Measurements from ENCODE around the gene POLR3K. TPM values are rescaled to one million over a fixed set of nuclear protein-coding genes. Genes with fewer than 3 reads are reported as not detected.

The POLR3K gene
- total RNA-seq, 1 experiment from 2014 or later, result 53.6 TPM

GRCh38 chr16:63466-63865, 10.1 kb upstream of the POLR3K start:
- no peak overlapping the region for H2BK5ac ChIP-seq (ENCODE audit: insufficient read length, low read length)
- H4K5ac ChIP-seq (ENCODE audit: insufficient read length, low read depth, low read length), result no peak overlapping the region
- Mint-ChIP-seq H3K4me1 (peaks cover 10 to 13% of the 10 kb centered on the region in 2 experiments), H3K4me3 (no peak overlapping the region), H3K9me3 (no peaks in the 10 kb centered on the region), H3K27me3 (ENCODE audit: low read depth) (peaks cover 1% of the 10 kb centered on the region; the same call in 1 of the 2 replicates), H3K36me3 (ENCODE audit: insufficient read depth in 1 of 3, low read depth in 3 of 3) (peaks cover 13 to 38% (median 34%) of the 10 kb centered on the region in 3 experiments; a peak in 6 of 7 replicates), H3K27ac (no peak overlapping the region)
- H3K9ac ChIP-seq (ENCODE audit: extremely low read depth, insufficient read length, low read length), result no peak overlapping the region
- no peak for TF ChIP-seq CTCF (conservative IDR thresholded peaks at IDR 0.05)
- no peaks in the 10 kb centered on the region for H3K79me1 ChIP-seq (ENCODE audit: insufficient read depth, low read depth, low read length, poor library complexity, severe bottlenecking)
- H4K20me1 ChIP-seq (ENCODE audit: control insufficient read depth, insufficient read depth, insufficient read length), result no peaks in the 10 kb centered on the region
- DNase-seq, result no peak
- H3K79me2 ChIP-seq (ENCODE audit: insufficient read depth, low read length), result no peaks in the 10 kb centered on the region
- H3K4me1 ChIP-seq (ENCODE audit: insufficient read depth, low read length), result no peaks in the 10 kb centered on the region
- H3K4me2 ChIP-seq (ENCODE audit: insufficient read depth, insufficient read length, low read length), result no peak overlapping the region
- no peaks in the 10 kb centered on the region for H3K9me3 ChIP-seq (ENCODE audit: control insufficient read depth, low read depth, low read length)
- H3K56ac ChIP-seq (ENCODE audit: insufficient read length, low read depth, low read length), result no peak overlapping the region
- H2BK12ac ChIP-seq (ENCODE audit: insufficient read length, low read depth, low read length), result no peak overlapping the region
- H3T11ph ChIP-seq (ENCODE audit: low read length), result no peak overlapping the region
- no peak overlapping the region for H2AFZ ChIP-seq (ENCODE audit: low read length)
- no peak overlapping the region for H3K14ac ChIP-seq (ENCODE audit: insufficient read depth, low read length)
- no peaks in the 10 kb centered on the region for H3K27me3 ChIP-seq (ENCODE audit: insufficient read depth, low read length)
- H4K8ac ChIP-seq (replicated peaks; ENCODE audit: insufficient read length, low read depth, low read length), result no peak overlapping the region
- no peak overlapping the region for H4K91ac ChIP-seq (ENCODE audit: insufficient read length, low read depth, low read length)
- H2BK15ac ChIP-seq (ENCODE audit: low read depth, low read length), result no peak overlapping the region
- H3K18ac ChIP-seq (ENCODE audit: insufficient read length, low read depth, low read length), result no peak overlapping the region
- no peak overlapping the region for H2BK20ac ChIP-seq (ENCODE audit: low read depth, low read length, poor library complexity, severe bottlenecking)
- no CpG with 5 or more reads among the region's 16 CpGs for WGBS (ENCODE audit: extremely low coverage, insufficient read length, low lambda C conversion rate)
- H2BK120ac ChIP-seq (ENCODE audit: low read depth, low read length, poor library complexity, severe bottlenecking), result no peak overlapping the region
- H3K27ac ChIP-seq (ENCODE audit: insufficient read length, low read depth, low read length), result no peak overlapping the region
- no peak overlapping the region for H3K23ac ChIP-seq (ENCODE audit: insufficient read length, low read depth, low read length)
- no peaks in the 10 kb centered on the region for H3K23me2 ChIP-seq (ENCODE audit: insufficient read length, low read depth, low read length, poor library complexity, severe bottlenecking)
- H3K4ac ChIP-seq (ENCODE audit: low read depth, low read length), result no peak overlapping the region
- no peak overlapping the region for H2AK5ac ChIP-seq (ENCODE audit: insufficient read length, low read length)

Measured in H9 (cell line).